RWPE1 (cell line): ENCODE measurements around the gene SLC35A2.
"Not testable (repeated sequence)": the region's sequence is repeated elsewhere in the genome, so short reads cannot be mapped to it uniquely, and the experiment has no call there.

Experiments used
- CTCF ChIA-PET: fragments of 350-600 bp; sonication (Branson Sonifier 250); formaldehyde crosslinking; extraction: SDS; loops from one replicate; lab custom pipeline; 2021; lab: Yijun Ruan, JAX
- POLR2A ChIA-PET: fragments of 400-600 bp; formaldehyde crosslinking; extraction: SDS; loops from one replicate; lab custom pipeline; 2020; ENCODE audit warnings: antibody characterized with exemption; ENCODE audit not compliant: low non-redundant PET; lab: Yijun Ruan, JAX
- DNase-seq: peaks from one replicate; pipeline ENCODE4 v3.0.0; 2012; ENCODE audit warnings: low spot score
- H3K27ac ChIP-seq: fragments of 450-650 bp; 2 replicates; pipeline ENCODE4 v1.5.1; 2017
- TF ChIP-seq, protein P1 (sequence below): fragments of 450-650 bp; conservative IDR thresholded peaks from 2 replicates; pipeline ENCODE4 v1.5.1; 2017; ENCODE audit warnings: low read depth, mild to moderate bottlenecking

SLC35A2 gene

DNA sequence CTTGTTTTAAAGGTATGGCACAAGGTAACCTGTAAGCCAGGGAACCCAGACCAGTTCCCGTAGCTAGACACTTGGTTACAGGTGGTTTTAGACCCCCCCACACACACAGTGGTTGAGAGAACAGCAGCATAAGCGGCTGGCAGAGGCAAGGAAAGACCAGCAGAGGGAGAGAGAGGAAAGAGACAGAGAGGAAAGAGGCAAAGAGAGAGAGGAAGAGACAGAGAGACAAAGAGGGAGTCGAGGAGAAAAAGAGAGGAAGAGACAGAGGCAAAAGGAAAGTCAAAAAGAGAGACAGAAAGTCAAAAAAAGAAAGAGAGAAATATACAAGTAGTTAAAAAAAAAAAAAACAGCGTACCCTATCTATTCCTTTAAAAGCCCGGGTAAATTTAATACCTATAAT, 56.5 kb downstream of the SLC35A2 start:
- DNase-seq: no peak
- TF ChIP-seq, protein P1, sequence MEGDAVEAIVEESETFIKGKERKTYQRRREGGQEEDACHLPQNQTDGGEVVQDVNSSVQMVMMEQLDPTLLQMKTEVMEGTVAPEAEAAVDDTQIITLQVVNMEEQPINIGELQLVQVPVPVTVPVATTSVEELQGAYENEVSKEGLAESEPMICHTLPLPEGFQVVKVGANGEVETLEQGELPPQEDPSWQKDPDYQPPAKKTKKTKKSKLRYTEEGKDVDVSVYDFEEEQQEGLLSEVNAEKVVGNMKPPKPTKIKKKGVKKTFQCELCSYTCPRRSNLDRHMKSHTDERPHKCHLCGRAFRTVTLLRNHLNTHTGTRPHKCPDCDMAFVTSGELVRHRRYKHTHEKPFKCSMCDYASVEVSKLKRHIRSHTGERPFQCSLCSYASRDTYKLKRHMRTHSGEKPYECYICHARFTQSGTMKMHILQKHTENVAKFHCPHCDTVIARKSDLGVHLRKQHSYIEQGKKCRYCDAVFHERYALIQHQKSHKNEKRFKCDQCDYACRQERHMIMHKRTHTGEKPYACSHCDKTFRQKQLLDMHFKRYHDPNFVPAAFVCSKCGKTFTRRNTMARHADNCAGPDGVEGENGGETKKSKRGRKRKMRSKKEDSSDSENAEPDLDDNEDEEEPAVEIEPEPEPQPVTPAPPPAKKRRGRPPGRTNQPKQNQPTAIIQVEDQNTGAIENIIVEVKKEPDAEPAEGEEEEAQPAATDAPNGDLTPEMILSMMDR: peak; percentile 38
- CTCF ChIA-PET: no interaction called here
- no peak overlapping the region for H3K27ac ChIP-seq
- POLR2A ChIA-PET: no interaction called here

DNA sequence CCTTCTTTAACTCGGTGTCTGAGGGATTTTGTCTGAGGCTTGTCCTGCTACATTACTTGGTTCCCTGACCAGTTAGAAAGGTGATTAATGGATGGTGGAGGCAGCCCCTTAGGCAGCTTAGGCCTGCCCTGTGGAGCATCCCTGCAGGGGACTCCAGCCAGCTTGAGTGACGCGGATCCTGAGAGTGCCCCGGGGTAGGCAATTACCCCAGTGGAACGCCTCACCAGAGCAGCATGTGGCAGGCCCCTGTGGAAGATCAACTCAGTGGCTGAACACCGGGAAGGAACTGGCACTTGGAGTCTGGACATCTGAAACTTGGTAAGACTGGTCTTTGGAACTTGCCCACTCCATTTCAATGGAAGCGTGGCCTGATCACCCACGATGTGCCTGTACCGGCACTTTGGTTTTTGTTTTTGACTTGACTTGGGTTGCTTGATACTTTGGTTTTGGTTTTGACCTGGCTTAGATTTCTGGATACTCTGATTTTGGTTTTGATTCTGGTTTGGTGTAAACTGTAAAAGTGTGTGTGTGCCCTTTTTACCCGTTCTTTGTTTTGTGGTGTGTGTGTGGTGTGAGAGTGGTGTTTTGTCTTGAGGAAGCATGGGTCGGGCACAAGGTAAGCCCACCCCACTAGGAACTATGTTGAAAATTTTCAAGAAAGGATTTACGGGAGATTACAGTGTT, 57.2 kb downstream of the SLC35A2 start:
- POLR2A ChIA-PET, CTCF ChIA-PET, DNase-seq, H3K27ac ChIP-seq: not testable (repeated sequence)

DNA sequence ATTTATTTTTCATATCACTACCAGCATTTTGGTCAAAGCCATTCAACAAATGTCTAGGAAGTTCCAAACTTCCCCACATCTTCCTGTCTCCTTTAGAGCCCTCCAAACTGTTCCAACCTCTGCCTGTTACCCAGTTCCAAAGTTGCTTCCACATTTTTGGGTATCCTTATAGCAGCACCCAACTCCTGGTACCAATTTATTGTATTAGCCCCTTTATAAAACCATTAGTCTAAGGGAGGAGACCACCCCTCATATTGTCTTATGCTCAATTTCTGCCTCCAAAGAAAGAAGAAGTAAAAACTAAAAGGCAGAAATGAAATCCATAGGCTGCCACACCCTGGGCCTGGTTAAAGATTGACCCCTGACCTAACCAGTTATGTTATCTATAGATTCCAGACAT, 58.0 kb downstream of the SLC35A2 start:
- DNase-seq, CTCF ChIA-PET, POLR2A ChIA-PET: not testable (repeated sequence)

More for the DNA sequence above, 58.0 kb downstream of the SLC35A2 start:
- not testable (repeated sequence) for H3K27ac ChIP-seq
